ENCODE data around the gene PAM16. TPM values are rescaled to one million over a fixed set of nuclear protein-coding genes. Genes with fewer than 3 reads are reported as not detected.

The PAM16 gene
- total and polyA plus RNA-seq, 2 of the 8 experiments (the other 6 are each of a cell fraction or from before 2014, with no cell fraction given): 78.3 to 198 TPM

GRCh38 chr16:4319454-4320421, 31.4 kb downstream of the PAM16 start (continued):
- TF ChIP-seq TBP (IDR thresholded peaks at IDR 0.05; ENCODE audit: low read depth, low read length) (no peak), ZNF274 (IDR thresholded peaks at IDR 0.05; ENCODE audit: borderline replicate concordance, extremely low read depth, low read length) (no peak), EGR1 (IDR thresholded peaks at IDR 0.05; ENCODE audit: borderline replicate concordance, low read depth, low read length) (no peak), SP4 (IDR thresholded peaks at IDR 0.05; ENCODE audit: low read length) (no peak), SP2 (IDR thresholded peaks at IDR 0.05; ENCODE audit: low read length) (no peak), KDM4A (IDR thresholded peaks at IDR 0.05; ENCODE audit: low read depth, low read length, severe bottlenecking) (no peak)
- TF ChIP-seq, protein P1, sequence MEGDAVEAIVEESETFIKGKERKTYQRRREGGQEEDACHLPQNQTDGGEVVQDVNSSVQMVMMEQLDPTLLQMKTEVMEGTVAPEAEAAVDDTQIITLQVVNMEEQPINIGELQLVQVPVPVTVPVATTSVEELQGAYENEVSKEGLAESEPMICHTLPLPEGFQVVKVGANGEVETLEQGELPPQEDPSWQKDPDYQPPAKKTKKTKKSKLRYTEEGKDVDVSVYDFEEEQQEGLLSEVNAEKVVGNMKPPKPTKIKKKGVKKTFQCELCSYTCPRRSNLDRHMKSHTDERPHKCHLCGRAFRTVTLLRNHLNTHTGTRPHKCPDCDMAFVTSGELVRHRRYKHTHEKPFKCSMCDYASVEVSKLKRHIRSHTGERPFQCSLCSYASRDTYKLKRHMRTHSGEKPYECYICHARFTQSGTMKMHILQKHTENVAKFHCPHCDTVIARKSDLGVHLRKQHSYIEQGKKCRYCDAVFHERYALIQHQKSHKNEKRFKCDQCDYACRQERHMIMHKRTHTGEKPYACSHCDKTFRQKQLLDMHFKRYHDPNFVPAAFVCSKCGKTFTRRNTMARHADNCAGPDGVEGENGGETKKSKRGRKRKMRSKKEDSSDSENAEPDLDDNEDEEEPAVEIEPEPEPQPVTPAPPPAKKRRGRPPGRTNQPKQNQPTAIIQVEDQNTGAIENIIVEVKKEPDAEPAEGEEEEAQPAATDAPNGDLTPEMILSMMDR (IDR thresholded peaks at IDR 0.05; ENCODE audit: control extremely low read depth in 1 of 3, insufficient read depth in 1 of 3, low read depth in 1 of 3, low read length in 3 of 3): no peak
